ENCODE results near the gene EFCAB11.

The EFCAB11 gene

GRCh38 chr14:89952576-89952975 lies 2.0 kb downstream of the EFCAB11 start:
- DNase-seq (ENCODE audit: low read depth), result no peak
- no peak for TF ChIP-seq CTCF (IDR thresholded peaks at IDR 0.05; ENCODE audit: low read length, missing control alignments)
- H3K4me3 ChIP-seq (replicated peaks; ENCODE audit: low read depth, low read length), result no peak overlapping the region

- no peak for TF ChIP-seq CTCF (IDR thresholded peaks at IDR 0.05; ENCODE audit: low read length, missing control alignments)
- H3K4me3 ChIP-seq (replicated peaks; ENCODE audit: low read depth, low read length), result no peak overlapping the region
- DNase-seq (ENCODE audit: low read depth), result no peak
These were observed 7.2 kb downstream of the EFCAB11 start for GRCh38 chr14:89947344-89947743.

GRCh38 chr14:89941830-89942377 lies 12.6 kb downstream of the EFCAB11 start:
- no peak for DNase-seq (ENCODE audit: low read depth)
- no peak overlapping the region for H3K4me3 ChIP-seq (replicated peaks; ENCODE audit: low read depth, low read length)
- no peak for TF ChIP-seq CTCF (IDR thresholded peaks at IDR 0.05; ENCODE audit: low read length, missing control alignments)

- peak; percentile 7 for TF ChIP-seq CTCF (IDR thresholded peaks at IDR 0.05; ENCODE audit: low read length, missing control alignments)
- no peak overlapping the region for H3K4me3 ChIP-seq (replicated peaks; ENCODE audit: low read depth, low read length)
- peak; percentile 26 for DNase-seq (ENCODE audit: low read depth)
These were observed 17.8 kb downstream of the EFCAB11 start for GRCh38 chr14:89936654-89937185.

GRCh38 chr14:89933002-89933401 lies 21.5 kb downstream of the EFCAB11 start:
- DNase-seq (ENCODE audit: low read depth), result no peak
- no peak overlapping the region for H3K4me3 ChIP-seq (replicated peaks; ENCODE audit: low read depth, low read length)
- TF ChIP-seq CTCF (IDR thresholded peaks at IDR 0.05; ENCODE audit: low read length, missing control alignments), result no peak

GRCh38 chr14:89927186-89927865 lies 27.2 kb downstream of the EFCAB11 start:
- no peak for TF ChIP-seq CTCF (IDR thresholded peaks at IDR 0.05; ENCODE audit: low read length, missing control alignments)
- DNase-seq (ENCODE audit: low read depth), result peak; percentile 23
- no peak overlapping the region for H3K4me3 ChIP-seq (replicated peaks; ENCODE audit: low read depth, low read length)

Measured in fibroblast of pulmonary artery (primary cell).